Duodenal mucosa (tissue), 2 donors: ENCODE data around the gene MYBPC2.

Experiments
- H3K27ac ChIP-seq: one replicate; pipeline ENCODE4 v1.7.0; 2013; ENCODE audit warnings: low read depth, low read length
- H3K27me3 ChIP-seq, 2 donors: one replicate each; pipeline ENCODE4 v1.7.0; 2013; ENCODE audit warnings: low read length in 2 of 2, control low read depth in 1 of 2; ENCODE audit not compliant: insufficient read depth in 2 of 2, control insufficient read depth in 1 of 2
- H3K36me3 ChIP-seq, 2 donors: one replicate each; pipeline ENCODE4 v1.7.0; 2013; ENCODE audit warnings: low read length in 2 of 2, control low read depth in 1 of 2; ENCODE audit not compliant: insufficient read depth in 2 of 2, control insufficient read depth in 1 of 2
- H3K4me1 ChIP-seq, 2 donors: one replicate each; pipeline ENCODE4 v1.7.0; 2013; ENCODE audit warnings: low read length in 2 of 2, control low read depth in 1 of 2; ENCODE audit not compliant: insufficient read depth in 2 of 2, control insufficient read depth in 1 of 2
- H3K4me3 ChIP-seq, 2 donors: one replicate each; pipeline ENCODE4 v1.7.0; 2013; ENCODE audit warnings: low read length in 2 of 2, low read depth in 1 of 2
- H3K9ac ChIP-seq, 2 donors: one replicate each; pipeline ENCODE4 v1.7.0; 2013; ENCODE audit warnings: low read length in 2 of 2, low read depth in 1 of 2
- H3K9me3 ChIP-seq, 2 donors: one replicate each; pipeline ENCODE4 v1.7.0; 2013; ENCODE audit warnings: low read length in 2 of 2, control low read depth in 1 of 2; ENCODE audit not compliant: control insufficient read depth in 1 of 2

The MYBPC2 gene

DNA sequence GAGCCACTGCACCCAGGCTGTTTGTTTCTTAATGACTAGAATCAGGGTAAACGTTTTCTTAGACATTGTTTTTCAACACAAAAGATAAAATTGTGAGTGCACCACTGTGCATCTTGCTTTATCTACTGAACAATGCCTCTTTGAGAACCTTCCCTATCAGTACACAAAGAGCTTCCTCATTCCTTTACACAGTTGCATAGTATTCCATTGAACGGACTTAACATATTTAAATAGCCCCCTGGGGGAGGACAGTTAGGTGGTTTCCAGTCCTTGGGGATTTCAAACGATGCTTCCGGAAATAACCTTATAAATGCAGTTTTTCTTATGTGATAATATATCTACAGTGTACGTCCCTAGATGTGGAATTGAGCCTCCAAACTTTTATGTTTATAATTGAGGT is 39.9 kb upstream of the MYBPC2 start:
- H3K27me3 ChIP-seq, result no peaks in the 10 kb centered on the region
- no peaks in the 10 kb centered on the region for H3K4me1 ChIP-seq
- H3K9ac ChIP-seq, result no peak overlapping the region
- H3K4me3 ChIP-seq, result no peak overlapping the region
- H3K36me3 ChIP-seq, result peaks cover 0 to under 1% of the 10 kb centered on the region in 2 donors
- no peaks in the 10 kb centered on the region for H3K9me3 ChIP-seq
- H3K27ac ChIP-seq, result no peak overlapping the region

- Histone ChIP-seq H3K4me3 (no peak overlapping the region), H3K4me1 (no peaks in the 10 kb centered on the region), H3K27me3 (no peaks in the 10 kb centered on the region)
Observed at GRCh38 chr19:50393589-50393988, 39.1 kb upstream of the MYBPC2 start.

DNA sequence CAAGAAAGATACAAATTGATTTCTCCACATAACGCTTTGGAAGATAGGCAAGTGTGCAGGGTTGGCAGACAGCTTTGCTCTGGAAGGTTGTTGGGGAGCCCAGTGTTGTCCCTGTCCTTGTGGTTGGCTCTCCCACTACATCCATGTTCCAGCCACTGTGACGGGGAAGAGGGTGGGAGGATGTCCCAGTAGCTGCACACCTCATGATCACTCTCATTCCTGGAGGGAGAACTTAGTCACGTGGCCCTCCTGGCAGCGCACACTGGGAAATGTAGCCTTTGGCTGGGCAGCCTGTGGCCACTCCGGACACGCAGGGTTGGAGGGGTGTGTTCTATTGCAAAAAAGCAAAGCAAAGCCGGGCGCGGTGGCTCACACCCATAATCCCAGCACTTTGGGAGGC is 38.7 kb upstream of the MYBPC2 start:
- H3K4me1 ChIP-seq, result no peaks in the 10 kb centered on the region
- no peak overlapping the region for H3K9ac ChIP-seq
- H3K27ac ChIP-seq, result no peak overlapping the region
- H3K4me3 ChIP-seq, result no peak overlapping the region
- peaks cover 0 to 1% of the 10 kb centered on the region in 2 donors for H3K36me3 ChIP-seq
- no peaks in the 10 kb centered on the region for H3K27me3 ChIP-seq
- no peaks in the 10 kb centered on the region for H3K9me3 ChIP-seq

More at GRCh38 chr19:50393589-50393988, 39.1 kb upstream of the MYBPC2 start:
- Histone ChIP-seq H3K9me3 (no peaks in the 10 kb centered on the region), H3K27ac (no peak overlapping the region), H3K9ac (no peak overlapping the region), H3K36me3 (no peaks in the 10 kb centered on the region)

GRCh38 chr19:50398675-50399367 is 33.9 kb upstream of the MYBPC2 start:
- Histone ChIP-seq H3K27ac (no peak overlapping the region), H3K4me3 (no peak overlapping the region), H3K27me3 (no peaks in the 10 kb centered on the region), H3K4me1 (no peaks in the 10 kb centered on the region), H3K9me3 (no peaks in the 10 kb centered on the region), H3K36me3 (peaks cover 3 to 14% of the 10 kb centered on the region in 2 donors), H3K9ac (no peak overlapping the region)

DNA sequence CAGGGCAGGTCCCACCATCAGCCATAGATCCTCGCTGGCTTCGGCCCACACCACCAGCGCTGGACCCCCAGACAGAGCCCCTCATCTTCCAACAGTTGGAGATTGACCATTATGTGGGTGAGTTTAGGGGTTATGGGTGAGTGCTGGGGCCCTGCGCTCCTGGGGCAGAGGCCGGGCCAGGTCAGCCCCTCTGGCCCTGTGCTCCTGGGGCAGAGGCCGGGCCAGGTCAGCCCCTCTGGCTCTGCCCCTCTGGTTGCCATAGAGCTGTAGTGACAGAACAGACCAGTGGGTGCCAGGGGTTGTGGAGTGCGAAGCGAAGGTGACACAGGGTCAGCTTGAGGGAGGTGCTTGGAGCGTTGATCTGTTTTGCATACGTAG is 33.3 kb upstream of the MYBPC2 start:
- no peaks in the 10 kb centered on the region for H3K9me3 ChIP-seq
- H3K9ac ChIP-seq, result no peak overlapping the region
- no peak overlapping the region for H3K4me3 ChIP-seq
- H3K27ac ChIP-seq, result no peak overlapping the region
- no peaks in the 10 kb centered on the region for H3K4me1 ChIP-seq
- peaks cover 3 to 16% of the 10 kb centered on the region in 2 donors for H3K36me3 ChIP-seq
- H3K27me3 ChIP-seq, result no peaks in the 10 kb centered on the region

DNA sequence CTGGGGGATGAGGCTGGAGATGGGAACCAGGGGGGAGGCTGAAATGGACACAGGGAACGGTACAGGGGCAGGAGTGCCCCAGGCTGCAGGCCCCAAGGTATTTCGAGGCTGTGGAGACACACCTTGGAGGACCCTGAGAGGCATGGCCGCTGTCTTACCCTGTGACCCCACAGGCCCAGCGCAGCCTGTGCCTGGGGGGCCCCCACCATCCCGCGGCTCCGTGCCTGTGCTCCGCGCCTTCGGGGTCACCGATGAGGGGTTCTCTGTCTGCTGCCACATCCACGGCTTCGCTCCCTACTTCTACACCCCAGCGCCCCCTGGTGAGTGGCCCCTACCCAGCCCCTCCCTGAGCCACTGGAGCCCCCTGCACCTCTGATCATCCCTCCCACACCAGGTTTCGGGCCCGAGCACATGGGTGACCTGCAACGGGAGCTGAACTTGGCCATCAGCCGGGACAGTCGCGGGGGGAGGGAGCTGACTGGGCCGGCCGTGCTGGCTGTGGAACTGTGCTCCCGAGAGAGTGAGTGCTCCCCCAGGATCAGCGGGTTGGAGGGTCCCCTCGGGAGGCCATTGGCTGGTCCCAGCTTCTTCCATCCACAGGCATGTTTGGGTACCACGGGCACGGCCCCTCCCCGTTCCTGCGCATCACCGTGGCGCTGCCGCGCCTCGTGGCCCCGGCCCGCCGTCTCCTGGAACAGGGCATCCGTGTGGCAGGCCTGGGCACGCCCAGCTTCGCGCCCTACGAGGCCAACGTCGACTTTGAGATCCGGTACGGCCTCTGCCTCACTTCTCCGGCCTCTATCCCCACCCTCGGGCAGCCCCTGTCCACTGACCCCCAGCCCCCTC is 30.9 kb upstream of the MYBPC2 start:
- Histone ChIP-seq H3K27ac (no peak overlapping the region), H3K4me3 (no peak overlapping the region), H3K27me3 (no peaks in the 10 kb centered on the region), H3K9me3 (no peaks in the 10 kb centered on the region), H3K9ac (no peak overlapping the region), H3K4me1 (no peaks in the 10 kb centered on the region), H3K36me3 (peaks cover 3 to 19% of the 10 kb centered on the region in 2 donors)

- H3K9ac ChIP-seq, result no peak overlapping the region
- no peak overlapping the region for H3K4me3 ChIP-seq
- no peak overlapping the region for H3K27ac ChIP-seq
- H3K36me3 ChIP-seq, result peaks cover 3 to 19% of the 10 kb centered on the region in 2 donors
- no peaks in the 10 kb centered on the region for H3K4me1 ChIP-seq
- no peaks in the 10 kb centered on the region for H3K27me3 ChIP-seq
- H3K9me3 ChIP-seq, result no peaks in the 10 kb centered on the region
Observed at GRCh38 chr19:50402544-50403301, 30.0 kb upstream of the MYBPC2 start.

- H3K9me3 ChIP-seq, result no peaks in the 10 kb centered on the region
- H3K4me1 ChIP-seq, result peaks cover 7 to 16% of the 10 kb centered on the region in 2 donors
- no peak overlapping the region for H3K27ac ChIP-seq
- no peak overlapping the region for H3K9ac ChIP-seq
- H3K27me3 ChIP-seq, result no peaks in the 10 kb centered on the region
- H3K4me3 ChIP-seq, result no peak overlapping the region
- H3K36me3 ChIP-seq, result peaks cover 0 to 28% of the 10 kb centered on the region in 2 donors
Observed at GRCh38 chr19:50406156-50406820, 26.4 kb upstream of the MYBPC2 start.

DNA sequence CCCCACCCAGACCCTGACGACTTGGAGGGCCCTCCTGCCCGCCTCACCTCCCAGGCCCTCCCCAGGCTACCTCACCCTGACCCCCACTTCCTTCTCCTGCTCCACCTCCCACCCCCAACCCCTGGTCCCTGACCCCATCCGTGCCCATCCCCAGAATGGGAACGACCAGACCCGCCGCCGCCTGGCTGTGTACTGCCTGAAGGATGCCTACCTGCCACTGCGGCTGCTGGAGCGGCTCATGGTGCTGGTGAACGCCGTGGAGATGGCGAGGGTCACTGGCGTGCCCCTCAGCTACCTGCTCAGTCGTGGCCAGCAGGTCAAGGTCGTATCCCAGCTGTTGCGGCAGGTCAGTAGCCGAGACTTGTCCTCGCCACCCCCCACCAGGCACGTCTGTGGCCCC is 25.9 kb upstream of the MYBPC2 start:
- H3K9me3 ChIP-seq, result no peaks in the 10 kb centered on the region
- H3K27me3 ChIP-seq, result no peaks in the 10 kb centered on the region
- H3K27ac ChIP-seq, result no peak overlapping the region
- no peak overlapping the region for H3K9ac ChIP-seq
- no peak overlapping the region for H3K4me3 ChIP-seq
- peaks cover 7 to 18% of the 10 kb centered on the region in 2 donors for H3K4me1 ChIP-seq
- H3K36me3 ChIP-seq, result peaks cover 0 to 28% of the 10 kb centered on the region in 2 donors
